Activated T-cell treated with anti-CD3 and anti-CD28 coated beads for 48 hours (primary cell): Measurements from ENCODE around the gene UBL4A.

Experiments
- DNase-seq: peaks from one replicate; pipeline ENCODE4 v3.0.0-alpha.2; 2020; ENCODE audit warnings: low read depth

UBL4A gene

DNA sequence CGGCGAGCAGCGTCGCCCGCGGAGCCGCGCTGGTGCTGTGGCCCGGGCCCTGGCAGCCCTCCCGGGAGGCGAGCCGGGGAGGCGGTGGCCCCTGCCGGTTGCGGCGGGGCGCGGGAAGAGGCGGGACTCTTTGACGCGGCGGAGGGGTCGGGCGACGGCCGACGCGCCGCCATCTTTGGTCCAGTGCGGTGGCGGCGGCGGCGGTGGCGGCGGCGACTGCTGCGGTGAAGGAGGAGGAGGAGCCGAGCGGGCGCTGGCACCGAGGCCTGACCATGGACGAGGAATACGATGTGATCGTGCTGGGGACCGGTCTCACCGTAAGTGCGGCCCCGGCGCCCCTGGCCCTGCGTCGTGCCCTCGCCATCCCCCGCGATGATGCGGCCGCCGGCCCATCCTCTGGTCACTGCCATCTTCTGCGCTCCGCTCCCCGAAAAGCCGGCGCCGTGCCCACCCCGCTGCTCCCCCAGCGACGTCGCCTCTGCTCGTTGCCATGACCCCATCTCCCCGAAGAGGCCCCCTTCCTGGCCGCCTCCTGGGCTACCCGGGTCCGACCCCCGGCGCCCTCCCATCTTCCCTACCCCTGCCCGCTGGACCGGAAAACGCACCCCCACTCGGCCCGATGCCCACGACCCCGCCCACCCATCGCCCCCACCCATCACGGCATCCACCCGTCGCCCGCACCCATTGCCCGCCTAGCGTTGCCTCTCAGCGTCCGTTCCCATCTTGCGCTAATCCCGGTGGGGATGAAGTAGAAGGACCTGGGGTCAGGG, 49.2 kb downstream of the UBL4A start, which contains the start of gene GDI1:
Gene GDI1, plus strand, starts transcription at position 172 of the 770 bp plus-strand sequence. Its CDS starts 101 bp downstream, at position 273.
- DNase-seq: peak; percentile 43

DNA sequence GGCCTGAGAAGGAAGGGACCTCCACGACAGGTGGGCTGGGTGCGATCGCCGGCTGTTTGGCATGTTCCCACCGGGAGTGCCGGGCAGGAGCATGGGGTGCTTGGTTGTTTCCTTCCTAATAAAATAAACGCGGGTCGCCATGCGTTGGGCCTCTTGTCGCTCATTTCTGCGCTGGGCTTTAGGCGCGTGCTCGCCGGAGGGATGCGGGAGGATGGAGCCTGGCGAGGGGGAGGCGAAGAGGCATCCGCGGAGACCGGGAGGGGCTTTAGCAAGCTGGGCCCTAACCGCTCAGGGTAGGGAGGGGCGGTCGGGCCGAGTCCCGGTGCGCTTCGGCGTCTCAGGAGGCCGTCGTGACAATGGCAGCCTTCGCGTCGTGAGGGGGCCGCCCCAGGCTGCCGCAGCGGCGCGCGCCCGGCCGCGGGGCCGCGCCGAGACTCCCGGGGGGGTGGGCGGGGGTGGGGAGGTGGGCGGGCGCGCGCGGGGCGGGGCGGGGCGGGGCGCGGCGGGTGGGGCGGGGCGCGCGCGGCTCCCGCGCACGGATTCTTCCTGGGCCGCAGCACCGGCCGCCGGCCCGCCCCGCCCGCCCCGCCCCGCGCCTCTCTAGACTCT, 49.9 kb downstream of the UBL4A start:
- peak; percentile 50 for DNase-seq

DNA sequence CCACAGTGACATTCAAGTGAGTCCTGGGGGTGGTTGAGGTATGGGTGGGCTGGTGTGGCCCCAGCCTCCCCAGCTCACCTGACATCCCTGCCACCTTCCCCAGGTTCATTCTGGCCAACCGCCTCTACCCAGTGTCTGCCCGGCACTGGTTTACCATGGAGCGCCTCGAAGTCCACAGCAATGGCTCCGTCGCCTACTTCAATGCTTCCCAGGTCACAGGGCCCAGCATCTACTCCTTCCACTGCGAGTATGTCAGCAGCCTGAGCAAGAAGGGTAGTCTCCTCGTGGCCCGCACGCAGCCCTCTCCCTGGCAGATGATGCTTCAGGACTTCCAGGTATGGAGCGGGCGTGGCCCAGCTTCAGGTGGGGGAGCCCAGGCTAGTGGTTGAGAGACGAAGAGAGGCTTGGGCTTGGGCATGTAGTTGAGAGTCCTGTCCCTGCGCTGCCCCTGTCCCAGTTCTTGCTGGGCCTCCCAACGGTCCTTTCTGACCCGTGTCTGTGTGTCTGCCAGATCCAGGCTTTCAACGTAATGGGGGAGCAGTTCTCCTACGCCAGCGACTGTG, 51.2 kb downstream of the UBL4A start:
- no peak for DNase-seq

DNA sequence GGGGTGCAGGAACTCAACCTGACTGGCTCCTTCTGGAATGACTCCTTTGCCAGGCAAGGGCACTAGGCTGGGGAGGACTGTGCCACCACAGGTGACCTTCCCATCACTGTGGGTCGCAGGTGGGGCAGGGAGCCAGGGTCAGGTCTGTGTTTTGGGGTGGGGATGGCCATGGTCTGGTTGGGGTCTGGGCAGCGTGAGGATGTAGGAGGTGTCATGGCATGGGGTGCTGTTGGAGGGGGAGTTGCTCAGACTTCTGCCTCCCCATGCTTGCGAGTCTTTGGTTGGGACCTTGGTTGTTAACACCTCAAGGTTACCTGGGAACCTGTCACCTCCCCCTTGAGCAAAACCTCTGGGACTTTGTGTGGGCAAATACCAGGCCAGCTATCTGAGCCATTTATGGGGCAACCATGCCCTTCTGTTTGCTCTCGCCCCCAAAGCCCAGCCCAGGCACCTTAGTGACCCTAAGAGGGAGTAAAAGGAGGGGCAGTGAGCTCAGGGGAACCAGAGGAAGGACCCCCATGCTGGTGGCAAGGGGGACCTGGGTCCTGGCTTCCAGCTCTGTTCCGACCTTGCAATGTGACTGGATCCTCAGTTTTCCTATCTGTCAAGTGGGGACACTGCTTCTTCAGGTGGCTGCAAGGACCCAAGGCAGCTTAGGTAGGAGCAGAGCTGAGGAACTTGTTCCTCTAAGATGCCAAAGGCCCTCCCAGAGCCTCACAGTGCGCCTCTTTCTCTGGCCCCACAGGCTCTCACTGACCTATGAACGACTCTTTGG, 51.8 kb downstream of the UBL4A start:
- DNase-seq: no peak
